Panc1 (cell line): ENCODE results near the gene SHC3. TPM values are rescaled to one million over a fixed set of nuclear protein-coding genes. Genes with fewer than 3 reads are reported as not detected.

Experiments
- ATAC-seq: fragments of 200-7000 bp; cut with Tn5 transposase; 2 replicates; pipeline ENCODE4 v1.9.1; 2020; ENCODE audit warnings: mild to moderate bottlenecking, moderate library complexity
- BruUV-seq: library from RNA; stranded (reverse); fragments of 400-500 nt; replicated peaks from 2 replicates; lab custom pipeline; 2021; lab: Mats Ljungman, UMichigan
- CTCF ChIA-PET: fragments of 300-600 bp; sonication (Branson Sonifier 250); formaldehyde crosslinking; loops from one replicate; lab custom pipeline; 2022; ENCODE audit warnings: antibody characterized with exemption; lab: Charles Lee
- POLR2A ChIA-PET: fragments of 300-600 bp; sonication (Branson Sonifier 250); formaldehyde crosslinking; loops from one replicate; lab custom pipeline; 2022; ENCODE audit warnings: antibody characterized with exemption; lab: Charles Lee
- DNase-seq: peaks from one replicate; pipeline ENCODE4 v3.0.0-alpha.2; 2010; ENCODE audit warnings: low read depth, low spot score
- H3K27ac ChIP-seq: 2 replicates; pipeline ENCODE4 v1.5.1; 2011; ENCODE audit warnings: mild to moderate bottlenecking, low read length, inconsistent platforms
- H3K27me3 ChIP-seq: fragments of 200-500 bp; sonication (Bioruptor generic); 2 replicates; pipeline ENCODE4 v1.6.0; 2014; ENCODE audit warnings: low read length, inconsistent platforms; ENCODE audit not compliant: control insufficient read depth, insufficient read depth
- H3K36me3 ChIP-seq: fragments of 200-500 bp; sonication (Bioruptor generic); 2 replicates; pipeline ENCODE4 v1.5.1; 2014; ENCODE audit warnings: inconsistent platforms, mild to moderate bottlenecking, low read length, moderate library complexity; ENCODE audit not compliant: control insufficient read depth, insufficient read depth
- H3K4me1 ChIP-seq: 2 replicates; pipeline ENCODE4 v1.5.1; 2011; ENCODE audit warnings: inconsistent platforms, mild to moderate bottlenecking, low read length, moderate library complexity; ENCODE audit not compliant: control insufficient read depth, insufficient read depth
- H3K4me3 ChIP-seq, 2 experiments: 2 replicates each; pipeline ENCODE4 v1.5.1; 2011 to 2012; ENCODE audit warnings: low read depth in 2 of 2, low read length in 2 of 2, mild to moderate bottlenecking in 2 of 2, inconsistent platforms in 1 of 2, moderate library complexity in 1 of 2
- H3K9me3 ChIP-seq: fragments of 200-500 bp; sonication (Bioruptor generic); 2 replicates; pipeline ENCODE4 v1.5.1; 2014; ENCODE audit warnings: low read depth, mild to moderate bottlenecking, inconsistent platforms, low read length, moderate library complexity; ENCODE audit not compliant: control insufficient read depth, insufficient read depth
- CTCF ChIP-seq: fragments of 450-650 bp; IDR thresholded peaks from 2 replicates; pipeline ENCODE4 v1.5.1; 2017; ENCODE audit warnings: mild to moderate bottlenecking
- POLR2AphosphoS5 ChIP-seq: IDR thresholded peaks from 2 replicates; pipeline ENCODE4 v1.6.1; 2012; ENCODE audit warnings: mild to moderate bottlenecking, low read depth, low read length, moderate library complexity
- REST ChIP-seq, 2 experiments: IDR thresholded peaks; 2 replicates each; pipeline ENCODE4 v1.6.1; 2011 to 2012; ENCODE audit warnings: low read depth in 2 of 2, control low read depth in 1 of 2, low read length in 1 of 2, mild to moderate bottlenecking in 1 of 2, moderate library complexity in 1 of 2; ENCODE audit not compliant: insufficient read depth in 1 of 2
- SIN3A ChIP-seq: IDR thresholded peaks from 2 replicates; pipeline ENCODE4 v1.6.1; 2012; ENCODE audit warnings: low read depth, mild to moderate bottlenecking, low read length, moderate library complexity, borderline replicate concordance; ENCODE audit not compliant: insufficient read depth
- TCF7L2 ChIP-seq: IDR thresholded peaks from 2 replicates; pipeline ENCODE4 v1.6.1; 2011; ENCODE audit warnings: mild to moderate bottlenecking, low read depth, low read length, inconsistent platforms
- in situ Hi-C: cut with HindIII; loops from 2 replicates; pipeline ENCODE4 v1.10.0; 2016; ENCODE audit warnings: low sequenced_read_pairs, low pct_unique_long_range_greater_than_20kb
- intact Hi-C: fragments of 100-400 bp; cut with micrococcal nuclease; formaldehyde crosslinking; loops from one replicate; pipeline ENCODE4 v1.10.0; 2022; ENCODE audit not compliant: unreplicated experiment
- total RNA-seq: library from RNA; stranded (reverse); gene quantifications from one replicate; pipeline ENCODE4 v1.2.1, GENCODE V29; 2021; ENCODE audit not compliant: unreplicated experiment

Gene SHC3
- total RNA-seq, 1 experiment from 2014 or later = 1.7 TPM

- H3K4me3 ChIP-seq = no peak overlapping the region
- TF ChIP-seq POLR2AphosphoS5 = no peak
- no peak for TF ChIP-seq SIN3A
- no peak for TF ChIP-seq TCF7L2
- no peak for TF ChIP-seq REST (IDR thresholded peaks at IDR 0.05; ENCODE audit: insufficient read depth in 1 of 2, low read depth in 2 of 2, low read length in 1 of 2)
- no peak for TF ChIP-seq CTCF
- BruUV-seq = no TSS peak
- ChIA-PET POLR2A (no interaction called here), CTCF (no interaction called here)
- H3K4me1 ChIP-seq = no peaks in the 10 kb centered on the region
- intact Hi-C loops (no loop called here), in situ Hi-C loops (no loop called here)
- DNase-seq (no peak), ATAC-seq (no peak)
- no peaks in the 10 kb centered on the region for H3K36me3 ChIP-seq
- H3K27ac ChIP-seq = no peak overlapping the region
- H3K9me3 ChIP-seq = no peaks in the 10 kb centered on the region
- no peaks in the 10 kb centered on the region for H3K27me3 ChIP-seq
Observed at GRCh38 chr9:89215342-89215741, 36.7 kb upstream of the SHC3 start.

GRCh38 chr9:89213396-89213880 is 34.8 kb upstream of the SHC3 start:
- intact Hi-C loops (no loop called here), in situ Hi-C loops (no loop called here)
- ATAC-seq (no peak), DNase-seq (no peak)
- TF ChIP-seq TCF7L2 (no peak), REST (IDR thresholded peaks at IDR 0.05; ENCODE audit: insufficient read depth in 1 of 2, low read depth in 2 of 2, low read length in 1 of 2) (no peak), SIN3A (no peak), POLR2AphosphoS5 (no peak), CTCF (no peak)
- H3K4me1 ChIP-seq = no peaks in the 10 kb centered on the region
- no peaks in the 10 kb centered on the region for H3K27me3 ChIP-seq
- ChIA-PET CTCF (no interaction called here), POLR2A (no interaction called here)
- no peaks in the 10 kb centered on the region for H3K36me3 ChIP-seq
- no peaks in the 10 kb centered on the region for H3K9me3 ChIP-seq
- H3K4me3 ChIP-seq = no peak overlapping the region
- BruUV-seq = no TSS peak
- no peak overlapping the region for H3K27ac ChIP-seq
